Glomerular endothelial cell (primary cell): ENCODE results near the gene DENND5A. TPM values are rescaled to one million over a fixed set of nuclear protein-coding genes. Genes with fewer than 3 reads are reported as not detected.

Source experiments
- DNase-seq: peaks from one replicate; pipeline ENCODE4 v3.0.0-alpha.2; 2011; ENCODE audit warnings: low read depth, low spot score; ENCODE audit errors: extremely low read depth
- total RNA-seq: library from RNA; depleted of rRNA; stranded (reverse); fragments of >200 nt; gene quantifications from 2 replicates; pipeline ENCODE4 v1.2.3, GENCODE V29; 2015

Gene DENND5A
- total RNA-seq, 1 donor from 2014 or later: 121 TPM

DNA sequence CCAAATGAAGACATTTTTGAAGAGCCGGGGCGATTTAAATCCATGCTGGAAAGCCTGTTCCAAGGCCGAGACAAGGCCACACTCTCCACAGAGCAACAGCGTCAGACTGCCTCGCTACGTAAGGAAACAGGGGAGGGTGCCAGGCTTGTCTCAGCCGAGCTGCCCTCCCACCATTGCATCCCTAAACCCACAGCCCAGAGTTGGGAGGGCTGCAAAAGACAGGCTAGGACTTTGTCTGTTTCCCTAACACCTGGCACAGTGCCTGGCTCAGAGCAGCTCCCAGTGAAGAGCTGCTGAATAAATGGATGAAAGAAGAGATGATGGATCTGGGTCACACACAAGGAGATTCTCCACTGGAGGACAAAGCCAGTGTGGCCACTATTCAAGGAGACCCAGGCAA lies 122.4 kb downstream of the DENND5A start:
- DNase-seq: no peak

DNA sequence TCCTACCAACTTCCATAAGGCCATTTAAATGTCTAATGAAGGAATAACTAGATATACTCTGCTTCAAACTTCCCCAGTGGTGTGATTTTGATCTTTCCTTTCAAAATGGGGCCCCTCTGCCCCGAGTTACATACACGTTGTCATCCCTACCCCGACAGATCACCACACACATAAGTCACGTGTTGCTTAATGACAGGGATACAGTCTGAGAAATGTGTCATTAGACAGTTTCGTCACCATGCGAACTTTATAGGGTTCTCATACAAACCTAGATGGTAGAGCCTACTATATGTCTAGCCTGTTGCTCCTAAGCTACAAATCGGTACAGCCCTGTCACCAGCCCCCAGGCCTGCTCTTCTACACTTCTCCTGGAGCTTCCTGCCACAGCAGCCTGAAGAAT lies 124.0 kb downstream of the DENND5A start:
- no peak for DNase-seq

DNA sequence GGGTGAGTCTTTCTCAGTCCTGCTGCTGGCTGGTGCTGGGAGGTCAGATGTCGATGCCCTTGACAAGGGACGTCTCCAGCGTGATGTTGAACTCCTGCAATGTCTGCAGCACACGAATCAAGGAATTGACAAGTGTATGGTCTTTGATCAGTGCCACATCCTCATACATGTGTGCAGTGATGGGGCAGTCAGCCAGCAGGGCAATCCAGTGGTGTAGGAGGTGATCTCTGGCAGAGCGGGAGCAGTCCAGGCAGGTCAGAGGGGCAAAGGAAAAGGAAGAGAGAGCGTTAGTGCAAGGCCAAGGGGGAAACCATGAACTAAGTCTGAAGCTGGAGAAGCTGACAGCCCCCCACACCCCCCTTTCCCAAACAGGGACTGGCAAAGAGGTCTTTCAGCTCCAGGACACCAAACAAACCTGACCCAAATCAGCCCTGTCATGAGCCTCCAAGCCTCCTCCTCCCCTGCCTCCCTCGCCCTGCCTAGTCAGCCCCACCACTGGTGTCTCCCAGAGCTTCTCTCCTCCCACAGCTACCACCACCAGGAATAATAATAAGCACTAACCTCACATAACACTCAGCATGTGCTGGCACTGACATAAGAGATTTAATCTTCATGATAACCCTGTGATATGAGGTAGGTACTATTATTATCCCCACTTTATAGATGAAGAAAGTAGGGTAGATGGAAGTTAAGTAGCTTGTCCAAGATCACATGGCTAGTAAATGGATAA lies 125.4 kb downstream of the DENND5A start:
- DNase-seq: no peak

DNA sequence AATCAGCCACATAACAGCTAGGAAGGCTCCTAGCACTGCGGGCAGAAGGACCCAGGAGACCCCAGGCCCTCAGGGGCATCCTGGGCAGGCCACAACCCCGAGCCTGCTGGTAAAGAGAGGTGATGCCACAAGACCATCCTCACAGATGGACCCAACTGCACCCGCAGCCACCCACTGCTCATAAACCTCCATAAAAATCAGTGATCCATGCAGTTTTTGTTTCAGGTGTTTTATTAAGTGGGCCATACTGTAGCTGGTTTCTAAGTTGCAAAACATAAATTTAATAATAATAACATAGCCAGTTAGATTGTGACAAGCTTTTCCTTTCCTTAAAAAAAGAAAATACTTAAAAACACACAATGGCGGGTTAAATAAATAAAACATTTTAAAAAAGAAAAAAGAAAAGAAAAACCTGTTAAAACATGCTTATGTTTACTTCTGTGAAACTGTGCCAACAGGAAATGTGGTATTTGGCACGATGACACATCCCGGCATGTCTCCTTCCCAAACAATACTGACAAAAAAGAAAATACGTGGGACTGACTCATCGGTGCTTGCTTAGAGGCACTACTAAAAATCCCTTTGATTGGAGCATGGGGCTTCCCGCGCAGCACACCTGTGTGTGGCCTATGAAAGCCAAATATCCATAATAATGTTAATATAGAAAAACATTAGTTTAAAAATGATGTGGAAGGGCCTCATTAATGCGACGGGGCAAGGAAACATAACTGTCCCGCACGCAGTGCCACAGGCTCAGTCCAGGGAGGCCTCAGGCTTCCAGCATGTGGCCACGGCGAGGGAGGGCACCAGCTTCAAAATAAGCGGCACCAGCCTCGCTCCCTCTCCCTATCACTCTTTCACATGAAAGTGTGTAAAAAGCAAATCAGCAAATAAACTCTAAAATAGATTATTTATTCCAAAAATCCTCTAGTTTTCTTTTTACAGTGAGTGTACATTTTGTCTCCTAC lies 126.3 kb downstream of the DENND5A start:
- DNase-seq: peak; percentile 81

DNA sequence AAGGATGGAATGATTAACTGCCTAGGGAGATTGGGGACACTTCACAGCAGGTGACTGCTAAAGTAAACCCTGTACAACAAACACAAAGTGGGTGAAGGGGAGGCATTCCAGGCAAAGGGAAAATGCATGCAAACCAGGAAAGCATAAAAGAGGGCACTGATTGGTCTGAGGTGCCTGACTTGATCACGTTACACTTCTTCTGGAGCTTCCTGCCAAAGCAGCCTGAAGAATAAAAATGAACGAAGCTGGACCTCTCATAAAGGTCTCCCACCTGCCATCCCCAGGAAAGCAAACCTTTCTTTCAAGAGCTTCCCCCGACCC lies 127.1 kb downstream of the DENND5A start:
- no peak for DNase-seq

DNA sequence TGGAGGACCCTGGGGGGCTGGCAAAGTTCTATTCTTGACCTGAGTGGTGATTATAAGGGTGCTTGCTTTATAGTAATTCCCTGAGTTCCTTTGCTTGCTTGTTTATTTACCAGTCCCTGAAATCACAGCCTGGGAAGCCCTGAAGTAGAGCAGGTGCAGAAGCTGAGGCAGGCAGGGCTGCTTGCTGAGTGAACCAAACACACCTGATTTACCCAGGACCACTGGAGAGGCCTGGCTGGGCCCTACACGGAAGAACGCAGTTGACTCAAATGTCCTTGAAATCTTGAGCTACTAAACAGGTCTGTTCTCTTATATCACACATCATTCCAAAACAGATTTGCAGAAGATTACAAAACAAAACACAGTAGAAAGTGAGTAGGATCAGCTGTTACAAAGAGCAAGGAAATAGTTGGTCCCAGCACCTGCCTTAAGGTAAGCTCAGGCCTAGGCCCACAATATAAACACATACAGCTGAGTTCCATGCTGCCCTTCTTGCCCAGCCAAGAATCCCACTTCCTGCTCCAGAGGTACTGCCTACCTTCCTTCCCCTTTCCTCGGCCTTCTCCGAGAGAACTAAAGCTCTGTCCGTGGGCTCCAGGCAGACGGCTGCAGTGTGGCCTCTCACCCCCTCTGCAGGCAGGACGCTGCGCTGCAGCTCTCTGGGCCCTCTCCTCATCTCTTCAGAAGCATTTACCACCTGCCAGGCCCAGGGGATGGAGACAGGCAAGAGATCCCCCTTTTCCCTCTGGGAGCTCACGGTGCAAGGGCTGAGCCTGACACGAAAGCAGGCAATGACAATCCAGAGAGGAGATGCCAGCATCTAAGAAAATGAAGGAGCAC lies 127.6 kb downstream of the DENND5A start:
- DNase-seq: no peak

DNA sequence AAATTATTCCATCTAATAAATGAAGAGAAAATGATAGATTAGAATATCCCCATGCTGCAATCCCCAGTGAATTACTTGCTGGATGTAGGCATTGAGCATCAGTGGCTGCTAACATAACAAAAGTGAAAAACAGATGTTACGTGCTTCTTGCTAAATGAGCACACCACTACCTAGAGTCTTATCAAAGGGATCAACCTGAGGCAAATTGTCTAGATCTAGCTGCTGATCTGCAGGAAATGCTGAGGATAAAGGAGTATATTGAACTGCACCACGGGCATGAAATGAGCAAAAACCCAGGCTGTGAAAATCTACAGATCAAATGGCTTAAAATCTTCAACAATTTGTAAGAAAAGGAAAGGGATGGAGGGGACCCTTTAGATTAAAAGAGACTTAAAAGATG lies 128.4 kb downstream of the DENND5A start:
- no peak for DNase-seq

DNA sequence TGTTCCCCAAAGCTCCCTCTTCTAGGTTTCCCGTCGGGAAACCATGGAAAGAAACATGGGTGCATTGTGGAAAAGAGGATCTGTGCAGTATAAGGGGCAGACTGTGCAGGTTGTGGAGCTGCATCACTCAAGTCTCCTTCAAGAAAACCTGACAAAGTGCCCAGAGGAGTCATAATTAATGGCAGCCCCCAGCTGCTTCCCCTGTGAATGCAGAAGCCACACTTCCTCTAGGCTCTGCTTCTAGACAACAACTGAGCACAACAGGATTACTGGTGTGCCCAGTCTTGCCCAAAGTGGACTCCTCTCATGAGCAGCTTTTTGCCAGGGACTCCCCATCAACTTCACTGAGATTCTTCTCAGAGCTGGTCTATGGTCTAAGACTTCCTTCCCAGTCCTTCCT lies 131.2 kb downstream of the DENND5A start:
- no peak for DNase-seq

DNA sequence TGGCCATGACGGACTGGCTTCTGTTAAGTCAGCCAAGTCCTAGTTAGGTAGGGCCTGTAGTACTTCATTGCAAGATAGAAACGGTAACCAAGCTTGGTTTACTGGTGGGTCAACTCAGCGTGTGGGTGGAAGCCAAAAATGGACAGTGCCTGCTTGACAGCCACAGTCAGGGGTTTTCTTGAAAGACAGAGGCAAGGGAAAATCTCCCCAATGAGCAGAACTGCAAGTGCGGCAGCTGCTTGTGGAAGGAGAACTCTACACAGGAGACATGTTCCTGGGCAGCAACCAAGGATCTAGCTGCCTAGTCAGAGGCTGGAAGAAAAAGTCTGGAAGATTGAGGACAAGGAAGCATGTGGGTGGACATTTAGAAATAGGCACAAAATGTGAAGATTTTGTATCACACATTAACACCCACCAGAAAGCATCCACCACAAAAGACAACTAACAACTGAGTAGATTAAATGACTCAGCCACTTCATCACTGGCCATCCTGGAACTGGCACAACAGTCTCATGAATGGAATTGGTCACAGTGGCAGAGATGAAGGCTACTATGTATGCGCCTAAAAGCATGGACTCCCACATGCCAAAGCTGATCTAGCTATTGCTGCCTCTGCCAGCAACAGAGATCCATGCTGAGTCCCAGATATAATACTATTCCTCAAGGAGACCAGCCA lies 132.8 kb downstream of the DENND5A start:
- no peak for DNase-seq

DNA sequence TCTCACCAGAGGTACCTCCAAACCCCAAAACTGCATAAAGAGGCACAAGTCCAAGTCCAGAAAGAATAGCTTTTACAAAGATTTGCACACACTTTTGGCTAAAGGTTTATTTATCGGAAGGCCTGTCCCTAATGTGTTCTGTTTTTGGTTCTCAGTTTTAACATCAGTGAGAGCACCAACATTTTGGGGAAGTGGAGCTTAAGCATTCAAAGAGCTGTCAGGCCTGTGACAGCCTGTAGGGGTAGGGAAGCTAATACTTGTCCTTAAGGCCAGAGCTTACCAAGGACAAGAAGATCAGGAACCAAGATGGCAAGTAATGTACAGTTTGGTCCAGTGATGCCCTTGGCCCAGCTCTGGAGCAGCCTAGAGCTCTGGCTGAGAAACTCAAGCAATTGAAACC lies 134.9 kb downstream of the DENND5A start:
- no peak for DNase-seq

DNA sequence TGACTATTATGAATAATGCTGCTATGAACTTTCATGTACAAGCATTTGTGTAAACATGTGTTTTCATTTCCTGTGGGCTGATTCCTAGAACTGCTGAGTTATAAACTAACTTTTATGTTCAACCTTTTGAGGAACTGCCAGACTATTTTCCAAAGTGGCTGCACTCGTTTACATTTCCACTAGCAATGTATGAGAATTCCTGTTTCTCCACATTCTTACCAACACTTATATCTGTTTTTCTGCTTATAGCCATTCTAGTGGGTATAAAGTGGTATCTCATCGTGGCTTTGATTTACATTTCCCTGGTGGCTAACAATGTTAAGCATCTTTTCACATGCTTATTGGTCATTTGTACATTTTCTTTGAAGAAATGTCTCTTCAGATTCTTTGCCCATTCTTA lies 138.5 kb downstream of the DENND5A start:
- no peak for DNase-seq

DNA sequence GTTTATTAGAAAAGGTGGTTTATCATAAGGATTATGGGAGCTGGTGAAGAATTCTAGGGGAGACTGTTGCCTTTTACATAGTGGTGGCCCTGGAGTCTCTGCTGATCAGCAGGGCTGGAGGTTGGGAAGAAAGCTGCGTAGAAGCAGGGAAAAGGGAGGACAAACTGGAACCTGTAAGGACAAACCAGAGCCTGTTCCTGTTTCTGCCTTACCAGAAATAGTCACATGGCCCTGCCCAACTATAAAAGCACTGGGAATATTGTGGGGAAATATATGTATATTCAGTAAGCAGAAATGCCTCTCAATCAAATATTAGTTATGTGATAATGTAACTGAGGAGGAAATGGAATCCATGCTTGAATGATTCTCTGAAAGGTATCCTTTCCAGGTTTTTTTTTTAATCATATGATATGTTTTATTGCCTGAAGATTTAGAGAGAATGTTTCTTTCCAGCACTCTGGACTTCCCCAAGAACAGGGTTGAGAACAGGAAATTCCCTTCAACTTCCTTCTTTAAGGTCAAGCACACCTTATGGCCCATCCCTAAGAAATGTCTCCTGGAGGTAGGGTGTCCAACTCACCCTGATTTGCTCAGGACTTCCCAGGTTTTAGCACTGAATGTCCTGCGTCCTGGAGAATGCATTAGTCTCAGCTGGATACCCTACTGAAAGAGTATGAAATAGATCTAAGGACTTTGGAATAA lies 139.8 kb downstream of the DENND5A start:
- DNase-seq: no peak

DNA sequence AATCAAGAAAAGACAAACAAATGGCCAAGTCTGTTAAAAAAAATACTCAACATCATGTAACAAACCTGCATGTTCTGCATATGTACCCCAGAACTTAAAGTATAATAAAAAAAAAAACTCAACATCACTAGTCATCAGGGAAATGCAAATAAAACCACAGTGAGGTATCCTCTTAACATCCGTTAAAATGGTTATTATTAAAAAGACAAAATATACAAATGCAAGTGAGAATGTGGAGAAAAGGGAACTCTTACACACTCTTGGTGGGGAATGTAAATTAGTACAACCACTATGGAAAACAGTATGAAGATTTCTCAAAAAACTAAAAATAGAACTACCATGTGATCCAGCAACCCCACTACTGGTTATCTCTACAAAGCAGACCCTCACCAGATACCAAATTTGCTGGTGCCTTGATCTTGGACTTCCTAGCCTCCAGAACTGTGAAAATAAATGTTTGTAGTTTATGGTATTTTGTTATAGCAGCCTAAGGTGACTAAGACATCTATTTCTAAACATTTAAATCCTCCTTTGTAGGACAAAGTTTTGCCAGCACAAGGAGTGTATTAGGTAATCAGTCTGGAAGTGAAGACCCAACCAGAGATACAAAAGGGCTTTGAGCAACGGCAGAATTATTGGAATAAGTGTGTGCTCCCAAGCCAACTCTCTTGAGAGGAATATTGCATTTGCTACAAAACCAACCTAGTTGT lies 141.4 kb downstream of the DENND5A start:
- DNase-seq: no peak

DNA sequence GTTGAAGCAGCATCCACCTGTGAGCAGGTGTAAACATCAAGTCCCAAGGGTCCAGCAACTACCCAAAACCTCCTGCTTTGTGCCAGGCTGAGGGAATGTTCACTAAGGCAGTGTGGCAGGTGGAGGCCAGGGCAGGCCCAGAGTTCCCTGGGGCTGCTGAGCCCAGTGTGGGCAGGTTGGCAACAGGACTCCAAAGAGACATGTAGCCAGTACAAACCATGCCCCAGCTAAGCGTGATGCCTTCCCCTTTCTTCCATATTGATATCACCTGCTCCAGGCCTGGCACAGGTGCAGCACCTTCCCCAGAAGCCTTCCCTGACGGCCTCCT lies 143.7 kb downstream of the DENND5A start:
- DNase-seq: no peak

DNA sequence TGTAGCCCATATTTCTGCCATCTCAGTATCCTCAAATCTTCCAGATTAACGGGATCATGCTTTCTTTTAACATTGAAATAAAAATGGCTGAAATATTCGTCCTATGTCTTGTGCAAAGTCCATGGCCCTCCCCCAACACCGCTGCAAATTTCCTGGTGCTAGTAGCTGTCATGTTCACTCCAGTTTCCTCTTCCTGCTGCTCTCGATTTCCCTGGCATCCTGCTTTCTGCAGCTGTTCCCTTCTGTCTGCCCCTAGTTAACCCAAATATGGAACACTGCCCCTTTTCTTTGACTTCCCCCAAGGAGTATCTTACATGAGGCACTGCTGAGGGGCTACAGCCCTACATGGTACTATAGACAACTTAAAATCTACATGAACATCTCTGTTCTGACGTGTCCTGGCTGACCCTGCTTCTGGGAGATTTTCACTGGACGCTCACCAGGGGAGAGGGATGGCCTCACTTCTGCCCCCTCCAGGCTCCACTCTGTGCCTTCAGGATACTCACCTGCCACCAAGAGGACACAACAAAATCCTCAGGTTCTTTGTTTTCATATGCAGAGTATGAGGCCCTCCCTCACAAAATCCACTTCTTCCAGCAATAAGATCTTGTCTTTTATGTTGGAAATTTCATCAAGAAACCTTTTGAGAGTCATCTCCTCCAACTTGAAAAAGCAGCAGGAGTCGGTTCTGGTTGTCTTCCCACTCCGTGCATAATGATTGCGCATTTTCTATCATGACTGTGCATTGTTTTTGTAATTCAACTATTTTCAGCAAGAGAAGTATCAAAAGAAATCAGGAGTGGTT lies 144.3 kb downstream of the DENND5A start:
- no peak for DNase-seq

DNA sequence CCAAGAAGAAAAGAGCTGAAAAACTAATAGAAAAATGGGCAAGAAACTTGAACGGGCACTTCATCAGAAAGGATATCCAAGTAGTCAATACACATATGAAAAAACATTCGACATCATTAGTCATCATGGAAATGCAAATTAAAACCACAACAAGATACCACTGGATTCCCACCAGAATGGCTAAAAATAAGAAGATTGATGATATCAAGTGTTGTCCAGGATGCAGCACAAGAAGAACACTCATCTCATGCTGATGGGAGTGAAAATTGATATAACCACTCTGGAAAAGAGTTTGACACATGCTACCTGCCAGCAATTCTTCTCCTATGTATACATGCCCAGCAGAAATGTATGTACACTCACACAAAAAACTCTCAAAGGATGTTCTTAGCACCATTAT lies 146.9 kb downstream of the DENND5A start:
- DNase-seq: no peak

DNA sequence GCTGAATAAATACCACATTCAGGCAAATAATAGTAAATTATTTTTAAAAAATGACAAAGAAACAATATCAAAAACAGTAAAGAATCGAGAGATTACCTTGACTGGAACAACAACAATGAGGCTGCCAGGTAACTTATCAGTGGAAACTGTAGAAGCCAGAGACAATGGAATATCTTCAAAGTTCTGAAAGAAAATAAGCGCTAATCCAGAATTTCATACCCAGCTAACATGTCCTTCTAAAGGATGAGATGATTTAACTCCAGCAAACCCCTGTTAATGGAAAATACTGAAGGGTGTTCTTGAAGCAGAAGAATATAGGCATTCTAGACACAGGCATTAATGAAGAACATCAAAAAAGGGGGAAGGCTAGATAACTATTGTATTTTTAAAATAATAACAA lies 153.1 kb downstream of the DENND5A start:
- no peak for DNase-seq

DNA sequence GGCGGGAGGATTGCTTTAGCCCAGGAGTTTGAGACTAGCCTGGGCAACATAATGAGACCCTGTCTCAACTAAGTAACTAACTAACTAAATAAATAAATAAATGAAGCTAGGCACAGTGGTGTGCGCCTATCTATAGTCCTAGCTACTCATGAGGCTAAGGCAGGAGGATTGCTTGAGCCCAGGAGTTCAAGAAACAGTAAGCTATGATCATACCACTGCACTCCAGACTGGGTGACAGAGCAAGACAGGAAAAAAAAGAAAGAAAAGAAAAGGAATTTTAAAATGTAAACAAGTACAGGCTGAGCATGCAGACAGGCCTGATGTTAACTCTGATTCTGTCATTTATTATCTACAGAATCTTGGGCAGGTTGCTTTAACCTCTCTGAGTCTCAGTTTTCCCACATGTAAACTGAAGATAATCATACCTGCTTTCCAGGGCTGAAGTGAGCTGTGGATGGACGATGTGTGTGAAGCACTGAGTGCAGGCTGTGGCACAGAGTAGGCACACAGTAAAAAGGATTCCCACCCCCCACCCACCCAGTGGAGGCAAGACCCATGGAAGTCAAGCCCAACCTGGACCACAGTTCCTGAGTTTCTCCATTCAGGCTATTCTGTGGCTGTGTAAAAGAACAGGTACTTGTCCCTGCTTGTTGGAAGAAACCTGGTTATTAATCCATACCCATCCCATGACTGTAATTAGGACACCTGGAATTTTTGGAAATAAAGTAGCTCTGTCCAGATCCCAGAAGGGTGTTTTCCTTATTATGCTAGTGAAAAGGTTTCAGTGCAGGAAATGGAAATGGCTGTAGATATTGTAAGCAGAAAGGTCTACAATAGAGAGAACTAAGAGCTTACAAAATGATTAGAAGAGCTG lies 155.1 kb downstream of the DENND5A start:
- no peak for DNase-seq
